T follicular helper cell (primary cell): ENCODE measurements around the gene S100A13.
A peak's percentile ranks its signal among the peaks of the same experiment; 100 is the strongest.

Experiments used
- DNase-seq: peaks from one replicate; pipeline ENCODE4 v3.0.0-alpha.2; 2020; ENCODE audit warnings: low read depth

S100A13 gene

DNA sequence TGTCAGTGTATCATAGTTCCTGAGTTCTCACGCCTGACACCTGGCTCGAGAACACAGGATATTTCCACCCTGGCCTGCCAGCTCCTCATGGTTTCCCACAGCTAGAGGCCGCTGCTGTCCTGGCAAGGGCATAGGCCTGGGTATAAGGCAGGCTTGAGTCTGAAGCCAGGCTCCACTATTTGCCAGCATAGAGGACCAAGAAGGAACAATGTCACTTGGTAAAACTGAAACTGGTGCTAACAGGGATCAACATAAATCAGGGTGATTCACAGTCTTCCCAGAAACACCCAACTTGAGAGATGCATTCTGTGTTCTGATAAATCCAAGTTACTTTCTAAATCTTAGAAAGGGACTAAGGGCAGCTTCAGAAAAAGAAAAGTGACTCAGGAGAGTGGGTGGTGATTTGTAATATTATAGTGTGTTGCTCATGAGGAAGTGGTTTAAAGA lies 54.7 kb downstream of the S100A13 start:
- peak; percentile 24 for DNase-seq

DNA sequence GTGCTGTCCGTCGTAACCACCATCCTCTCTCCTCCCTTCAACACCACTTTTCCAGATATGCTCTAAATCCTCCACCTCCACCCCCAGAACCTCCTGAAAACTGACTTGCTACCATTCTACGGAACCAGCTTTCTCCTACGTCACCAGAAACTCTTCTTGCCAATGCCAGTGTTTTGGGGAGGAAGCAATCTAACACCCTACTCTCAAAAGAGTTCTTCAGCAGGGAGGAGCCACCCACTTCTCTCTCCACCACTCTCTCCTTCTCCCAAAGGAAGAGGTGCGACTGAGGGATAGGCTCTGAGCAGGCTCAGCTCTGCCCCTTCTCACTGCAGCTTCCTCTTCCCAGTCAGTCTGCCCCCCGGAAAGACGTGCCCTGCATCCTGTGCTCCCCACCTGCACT lies 55.6 kb downstream of the S100A13 start:
- DNase-seq, result no peak

DNA sequence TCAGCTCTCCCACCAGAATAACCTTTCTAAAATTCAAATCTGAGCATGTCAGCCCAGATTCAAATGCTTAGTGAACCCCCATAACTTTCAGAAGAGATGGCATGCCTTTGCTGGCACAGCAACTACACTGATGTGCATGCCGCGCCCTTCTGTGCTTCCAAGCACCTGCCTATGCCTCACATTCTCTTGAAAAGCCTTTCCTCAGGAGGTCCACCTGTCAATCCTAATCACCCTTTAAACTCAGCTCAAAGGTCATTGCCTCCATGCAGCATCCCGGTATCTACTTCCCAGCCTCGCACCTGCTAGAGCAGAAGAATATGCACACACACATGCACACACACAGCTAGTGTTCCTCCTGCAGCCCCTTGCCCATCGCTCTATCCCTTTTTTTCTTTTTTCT lies 56.4 kb downstream of the S100A13 start:
- DNase-seq, result no peak

DNA sequence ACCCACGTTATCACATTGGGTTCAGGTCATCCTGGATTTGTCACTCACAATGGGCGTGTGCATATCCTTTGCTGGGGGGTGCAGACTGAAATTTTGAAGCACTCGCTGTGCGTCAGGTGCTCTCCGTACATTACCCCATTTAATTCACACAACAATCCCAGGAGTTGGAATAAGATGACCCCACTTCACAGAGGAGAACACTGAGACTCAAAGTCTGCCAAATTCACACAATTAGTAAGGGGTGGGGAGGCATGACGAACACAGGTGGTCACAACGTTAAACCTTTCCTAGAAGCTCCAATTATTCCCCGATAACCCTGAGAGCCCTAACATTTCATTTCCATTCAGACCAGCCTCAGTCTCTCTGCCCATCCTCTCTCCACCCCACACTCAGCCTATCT lies 57.8 kb downstream of the S100A13 start:
- no peak for DNase-seq
